Epithelial cell of esophagus (primary cell): Measurements from ENCODE around the gene ZDHHC11B.

Source experiments
- DNase-seq: peaks from one replicate; pipeline ENCODE4 v3.0.0; 2010; ENCODE audit warnings: low read depth
- H3K4me3 ChIP-seq: 2 replicates; pipeline ENCODE4 v1.5.1; 2011; ENCODE audit warnings: mild to moderate bottlenecking, low read length, control low read depth
- TF ChIP-seq, protein P1 (sequence below): IDR thresholded peaks from 2 replicates; pipeline ENCODE4 v1.5.1; 2011; ENCODE audit warnings: low read depth, mild to moderate bottlenecking, low read length, control low read depth, inconsistent platforms; ENCODE audit not compliant: insufficient read depth; ENCODE audit errors: missing control alignments

Gene ZDHHC11B

DNA sequence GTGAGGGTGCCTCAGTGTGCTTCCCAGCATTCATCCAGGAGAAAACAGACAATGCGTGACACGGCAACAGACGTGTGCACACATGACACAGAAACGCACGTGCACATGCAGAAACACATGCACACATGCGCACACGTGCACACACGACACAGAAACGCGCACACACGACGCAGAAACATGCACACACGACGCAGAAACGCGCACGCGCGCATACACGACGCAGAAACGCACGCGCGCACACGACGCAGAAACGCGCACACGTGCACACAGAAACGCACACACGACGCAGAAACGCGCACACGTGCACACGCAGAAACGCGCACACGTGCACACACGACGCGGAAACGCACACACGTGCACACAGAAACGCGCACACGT lies 107.8 kb downstream of the ZDHHC11B start:
- TF ChIP-seq, protein P1, sequence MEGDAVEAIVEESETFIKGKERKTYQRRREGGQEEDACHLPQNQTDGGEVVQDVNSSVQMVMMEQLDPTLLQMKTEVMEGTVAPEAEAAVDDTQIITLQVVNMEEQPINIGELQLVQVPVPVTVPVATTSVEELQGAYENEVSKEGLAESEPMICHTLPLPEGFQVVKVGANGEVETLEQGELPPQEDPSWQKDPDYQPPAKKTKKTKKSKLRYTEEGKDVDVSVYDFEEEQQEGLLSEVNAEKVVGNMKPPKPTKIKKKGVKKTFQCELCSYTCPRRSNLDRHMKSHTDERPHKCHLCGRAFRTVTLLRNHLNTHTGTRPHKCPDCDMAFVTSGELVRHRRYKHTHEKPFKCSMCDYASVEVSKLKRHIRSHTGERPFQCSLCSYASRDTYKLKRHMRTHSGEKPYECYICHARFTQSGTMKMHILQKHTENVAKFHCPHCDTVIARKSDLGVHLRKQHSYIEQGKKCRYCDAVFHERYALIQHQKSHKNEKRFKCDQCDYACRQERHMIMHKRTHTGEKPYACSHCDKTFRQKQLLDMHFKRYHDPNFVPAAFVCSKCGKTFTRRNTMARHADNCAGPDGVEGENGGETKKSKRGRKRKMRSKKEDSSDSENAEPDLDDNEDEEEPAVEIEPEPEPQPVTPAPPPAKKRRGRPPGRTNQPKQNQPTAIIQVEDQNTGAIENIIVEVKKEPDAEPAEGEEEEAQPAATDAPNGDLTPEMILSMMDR, result no peak
- DNase-seq, result no peak
- no peak overlapping the region for H3K4me3 ChIP-seq

GRCh38 chr5:675871-676698 lies 108.4 kb downstream of the ZDHHC11B start:
- H3K4me3 ChIP-seq, result no peak overlapping the region

GRCh38 chr5:675111-675870 lies 109.2 kb downstream of the ZDHHC11B start:
- TF ChIP-seq, protein P1, result no peak
- H3K4me3 ChIP-seq, result no peak overlapping the region
- DNase-seq, result no peak

More at GRCh38 chr5:675871-676698, 108.4 kb downstream of the ZDHHC11B start:
- DNase-seq, result no peak
- TF ChIP-seq, protein P1, result no peak

DNA sequence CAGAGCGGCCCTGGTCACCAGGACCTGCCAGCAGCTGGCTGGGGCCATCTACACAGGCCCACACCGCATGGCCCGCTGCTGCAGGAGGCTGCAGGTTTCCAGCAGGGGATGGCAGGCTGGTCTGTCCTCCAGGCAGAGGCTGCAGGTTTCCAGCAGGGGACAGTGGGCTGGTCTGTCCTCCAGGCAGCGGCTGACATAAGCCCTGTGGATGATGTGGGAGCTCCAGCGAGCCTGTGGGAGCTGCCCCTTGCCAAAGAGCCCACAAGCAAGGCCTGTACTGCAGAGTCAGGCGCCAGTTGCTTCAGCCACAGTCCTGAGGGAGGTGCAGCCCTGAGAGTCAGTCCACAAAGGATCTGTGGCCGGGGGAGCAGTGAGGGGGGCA lies 109.9 kb downstream of the ZDHHC11B start:
- no peak overlapping the region for H3K4me3 ChIP-seq
- DNase-seq, result no peak
- TF ChIP-seq, protein P1, result no peak

- no peak overlapping the region for H3K4me3 ChIP-seq
- TF ChIP-seq, protein P1, result no peak
- no peak for DNase-seq
Observed at GRCh38 chr5:673831-674629, 110.5 kb downstream of the ZDHHC11B start.

DNA sequence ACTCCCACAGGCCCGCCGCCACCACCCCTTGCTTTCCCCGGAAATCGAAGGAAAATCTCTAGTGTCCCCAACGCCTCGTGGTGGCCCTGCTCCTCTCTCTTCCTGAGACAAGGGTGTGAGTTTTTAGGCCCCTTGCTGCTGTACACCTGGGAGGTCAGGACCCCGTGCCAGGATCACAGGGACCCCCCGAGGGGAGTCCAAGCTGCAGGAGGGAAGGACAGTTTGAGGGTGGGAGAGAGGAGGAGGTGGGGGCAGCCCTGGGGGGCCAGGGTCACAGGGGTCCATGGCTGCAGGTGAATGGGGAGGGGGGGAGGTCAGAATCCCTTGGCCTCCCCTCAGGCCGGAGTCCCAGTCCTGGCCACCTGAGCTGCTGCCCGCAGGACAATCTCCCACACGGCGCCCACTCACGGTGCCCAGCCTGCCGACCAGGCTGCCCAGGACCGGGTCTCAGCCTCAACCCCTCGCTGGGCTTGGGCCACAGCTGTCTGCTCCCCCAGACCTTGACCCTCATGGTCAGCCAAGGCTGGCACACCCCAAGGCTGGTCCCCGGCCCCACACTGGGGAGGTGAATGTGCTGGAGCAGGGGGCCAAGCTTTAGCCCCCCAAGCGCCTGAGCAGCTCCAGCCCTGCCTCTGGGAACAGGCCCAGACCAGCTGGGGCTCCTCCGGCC lies 111.2 kb downstream of the ZDHHC11B start:
- TF ChIP-seq, protein P1, result no peak
- no peak overlapping the region for H3K4me3 ChIP-seq
- no peak for DNase-seq
